Hematopoietic multipotent progenitor cell treated with erythropoietin and hydrocortisone succinate and interleukin-3 and kit ligand, for 8 days (in vitro differentiated cells): ENCODE measurements around the gene PUDP.

Source experiments
- DNase-seq: peaks from one replicate; pipeline ENCODE4 v3.0.0-alpha.2; 2015

PUDP gene

DNA sequence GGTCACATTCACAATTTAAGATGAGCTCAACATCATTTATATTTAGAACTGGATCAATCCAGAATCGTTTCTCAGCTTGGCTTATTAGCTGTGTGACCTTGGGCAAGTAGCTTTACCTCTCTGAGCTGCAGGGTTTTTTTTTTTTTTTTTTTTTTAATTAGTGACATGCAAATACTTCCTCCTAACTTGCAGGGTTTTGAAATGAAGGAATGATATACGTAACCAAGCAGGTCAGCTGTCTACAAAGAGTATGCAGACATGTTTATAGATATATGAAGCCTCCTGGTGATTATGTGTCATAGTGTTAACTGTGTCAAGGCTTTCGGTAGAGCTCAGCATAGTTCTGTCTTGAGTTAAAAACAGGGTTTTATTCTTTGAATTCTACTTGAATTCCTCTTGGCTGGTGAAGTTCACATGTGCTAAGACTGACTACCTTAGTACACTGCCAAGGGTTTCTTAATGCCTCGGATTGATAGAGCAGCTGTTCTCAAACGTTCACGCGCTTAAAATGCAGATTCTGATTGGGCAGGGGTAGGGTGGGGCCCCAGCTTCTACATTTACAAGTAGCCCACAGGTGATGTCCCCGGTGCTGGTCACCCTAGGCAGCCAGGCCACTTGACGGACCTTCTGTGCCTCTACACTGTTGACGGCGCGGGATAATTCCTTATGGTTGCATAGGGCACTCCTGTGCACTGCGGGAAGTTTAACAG, 1.1 kb downstream of the PUDP start:
- DNase-seq, result peak; percentile 54

DNA sequence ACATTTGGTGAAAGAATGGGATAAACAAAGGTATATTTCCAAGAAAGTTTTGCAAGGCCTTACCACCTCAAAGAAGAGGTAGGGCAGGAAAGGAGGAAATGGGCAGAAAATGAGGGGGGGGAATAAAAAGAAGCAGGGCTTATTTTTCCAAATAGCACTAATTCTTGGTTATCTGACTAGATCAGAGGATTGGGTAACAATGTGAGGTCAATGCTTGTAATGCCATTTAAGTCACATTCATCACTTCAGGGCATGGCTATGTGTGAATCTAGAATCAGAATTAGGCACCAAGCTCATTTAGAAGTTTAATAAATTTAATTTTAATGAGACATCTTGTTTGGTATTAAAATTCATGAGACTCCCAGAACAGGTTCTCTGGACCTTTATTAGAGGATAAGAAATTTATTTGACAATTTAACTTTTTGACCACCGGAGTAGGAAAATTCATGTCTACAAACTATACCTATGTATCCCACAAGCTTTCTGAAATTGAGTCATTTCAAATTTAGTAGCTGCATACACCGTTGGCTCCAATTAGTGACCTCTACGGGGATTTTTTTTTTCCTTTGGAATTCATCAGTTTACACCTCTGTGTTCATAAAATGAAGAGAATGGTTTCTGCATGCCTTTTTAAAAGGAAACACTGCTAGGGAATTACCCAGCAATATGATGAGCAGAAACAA, 1.8 kb downstream of the PUDP start:
- peak; percentile 13 for DNase-seq

DNA sequence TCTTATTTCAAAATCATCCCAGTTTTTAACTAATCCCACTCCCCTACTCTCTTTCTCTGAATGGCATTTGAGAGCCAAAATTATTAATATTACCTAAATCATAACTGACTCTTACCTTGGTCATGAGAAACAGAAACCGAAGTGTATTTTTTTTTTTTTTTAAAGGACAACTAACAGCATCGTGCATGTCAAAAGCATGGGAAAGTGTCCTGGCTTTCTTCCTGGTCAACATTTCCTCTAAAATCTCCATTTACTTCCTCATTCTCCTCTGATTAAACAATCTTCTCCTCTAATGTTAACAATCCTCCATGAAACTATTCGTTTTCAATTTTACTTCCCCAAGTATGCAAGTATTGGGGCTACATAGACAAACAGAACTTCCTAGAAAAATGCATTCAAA, 2.5 kb downstream of the PUDP start:
- no peak for DNase-seq

DNA sequence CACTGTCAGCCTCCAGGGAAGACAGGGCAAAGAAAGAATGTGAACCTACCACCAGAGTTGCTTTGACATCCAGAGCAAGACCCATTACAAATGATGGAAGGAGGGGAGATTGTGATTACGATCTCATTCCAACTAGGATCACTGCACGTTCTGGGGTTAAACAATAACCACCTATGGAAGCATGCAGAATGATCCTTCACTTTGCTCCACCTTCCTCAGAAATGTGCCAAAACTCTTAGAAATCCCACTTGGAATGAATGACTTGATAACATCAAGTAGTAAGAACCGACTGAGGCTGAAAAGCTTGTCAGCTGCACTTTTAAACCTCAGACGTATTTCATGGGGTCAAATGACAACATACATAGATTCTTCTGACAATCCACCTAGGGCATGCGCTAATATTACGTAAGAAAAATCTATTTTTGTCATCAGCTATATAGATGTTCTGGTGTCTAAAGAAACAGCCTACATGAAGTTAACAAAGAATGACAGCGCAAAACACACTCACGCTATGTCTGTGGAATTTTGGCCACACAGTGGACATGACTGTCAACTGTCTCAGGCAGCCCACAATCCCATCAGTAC, 3.9 kb downstream of the PUDP start:
- DNase-seq, result no peak

DNA sequence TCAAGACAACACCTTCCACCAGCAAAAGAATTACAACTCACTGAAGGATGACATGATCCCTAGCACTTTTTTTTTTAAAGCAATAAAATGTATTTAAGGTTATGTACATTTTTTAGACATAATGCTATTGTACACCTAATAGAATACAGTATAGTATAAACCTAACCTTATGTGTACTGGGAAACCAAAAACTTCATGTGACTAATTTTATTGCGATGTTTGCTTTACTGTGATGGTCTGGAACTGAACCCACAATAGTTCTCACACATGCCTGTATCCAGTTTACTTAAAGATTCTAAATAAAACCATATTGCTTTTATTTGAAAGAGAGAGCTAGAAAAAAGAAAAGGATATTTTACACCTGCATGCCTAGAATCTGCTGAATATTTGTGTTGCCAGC, 4.9 kb downstream of the PUDP start:
- no peak for DNase-seq

DNA sequence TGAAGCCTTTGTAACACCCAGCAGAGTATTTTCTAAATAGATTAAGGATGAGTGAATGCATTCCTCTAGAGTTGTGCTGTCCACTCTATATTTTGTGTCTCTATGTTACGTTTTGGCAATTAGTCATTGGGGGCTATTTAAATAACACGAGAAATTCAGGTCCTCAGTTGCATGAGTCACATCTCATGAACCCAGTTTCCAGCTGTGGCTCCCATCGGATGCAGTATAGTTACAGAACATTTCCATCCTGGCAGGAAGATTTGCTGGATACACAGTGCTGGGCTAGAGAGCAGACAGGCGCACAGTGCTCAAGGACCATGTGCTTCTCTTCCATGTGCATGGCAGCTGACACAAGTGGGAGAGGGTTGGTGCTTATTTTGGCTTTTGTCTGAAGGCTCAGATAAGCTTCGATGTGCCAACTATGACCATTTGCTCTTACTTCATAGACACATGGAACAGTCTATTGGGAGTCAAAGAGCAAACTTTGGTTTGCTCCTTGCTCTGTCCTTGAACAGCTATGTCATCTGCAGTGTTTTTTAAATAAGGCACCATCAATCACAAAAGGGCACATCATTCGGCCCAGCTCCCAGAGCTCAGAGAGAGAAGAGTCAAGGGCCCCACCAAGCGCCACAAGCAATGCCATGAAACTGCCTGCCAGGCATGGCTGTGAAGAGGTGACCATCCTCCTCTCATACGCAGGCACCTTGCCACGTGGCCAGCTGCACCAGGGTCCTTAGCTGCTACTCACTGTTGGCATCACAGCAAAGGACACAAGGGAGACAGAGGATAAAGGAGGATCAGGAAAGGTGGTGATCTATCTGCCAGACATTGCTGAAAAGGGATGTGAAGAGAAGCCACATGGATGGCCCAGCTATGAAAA, 8.5 kb downstream of the PUDP start:
- DNase-seq, result no peak

DNA sequence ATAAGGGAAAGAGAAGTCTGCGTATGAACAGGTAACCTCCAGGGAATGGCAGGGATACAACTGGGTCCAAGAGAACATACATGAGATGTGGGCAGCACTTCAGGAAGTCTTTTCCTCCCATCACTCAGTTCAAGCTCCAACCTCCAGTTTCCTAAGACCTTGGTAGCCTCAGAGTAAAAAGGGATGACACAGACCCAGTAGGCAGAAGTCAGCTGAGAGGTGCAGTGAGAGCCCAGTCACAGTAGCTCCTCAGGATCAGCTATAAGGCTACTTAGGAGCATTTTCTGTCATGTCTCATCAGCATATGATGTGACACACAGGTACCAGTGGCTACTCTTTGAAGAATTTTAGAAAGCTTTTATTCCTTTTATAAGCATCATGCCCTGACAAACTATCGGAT, 13.0 kb downstream of the PUDP start:
- no peak for DNase-seq

DNA sequence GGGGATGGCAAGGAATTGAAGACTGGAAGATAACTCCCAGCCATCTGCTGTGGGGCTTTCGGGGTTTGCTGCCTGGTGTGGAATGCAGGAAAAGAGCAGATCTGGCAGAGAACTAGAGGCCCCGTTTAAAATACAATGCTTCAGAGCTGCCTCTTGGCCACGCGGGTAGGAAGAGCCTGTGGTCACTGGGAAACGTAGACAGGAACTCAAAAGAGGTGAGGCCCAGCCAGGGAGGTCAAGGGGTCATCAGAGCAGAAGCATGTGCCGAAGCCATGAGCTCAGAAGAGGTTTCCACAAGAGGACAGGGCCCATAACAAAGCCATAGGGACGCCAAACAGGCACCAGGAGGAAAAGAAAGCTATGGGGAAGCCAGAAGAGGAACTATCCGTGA, 14.9 kb downstream of the PUDP start:
- DNase-seq, result no peak

DNA sequence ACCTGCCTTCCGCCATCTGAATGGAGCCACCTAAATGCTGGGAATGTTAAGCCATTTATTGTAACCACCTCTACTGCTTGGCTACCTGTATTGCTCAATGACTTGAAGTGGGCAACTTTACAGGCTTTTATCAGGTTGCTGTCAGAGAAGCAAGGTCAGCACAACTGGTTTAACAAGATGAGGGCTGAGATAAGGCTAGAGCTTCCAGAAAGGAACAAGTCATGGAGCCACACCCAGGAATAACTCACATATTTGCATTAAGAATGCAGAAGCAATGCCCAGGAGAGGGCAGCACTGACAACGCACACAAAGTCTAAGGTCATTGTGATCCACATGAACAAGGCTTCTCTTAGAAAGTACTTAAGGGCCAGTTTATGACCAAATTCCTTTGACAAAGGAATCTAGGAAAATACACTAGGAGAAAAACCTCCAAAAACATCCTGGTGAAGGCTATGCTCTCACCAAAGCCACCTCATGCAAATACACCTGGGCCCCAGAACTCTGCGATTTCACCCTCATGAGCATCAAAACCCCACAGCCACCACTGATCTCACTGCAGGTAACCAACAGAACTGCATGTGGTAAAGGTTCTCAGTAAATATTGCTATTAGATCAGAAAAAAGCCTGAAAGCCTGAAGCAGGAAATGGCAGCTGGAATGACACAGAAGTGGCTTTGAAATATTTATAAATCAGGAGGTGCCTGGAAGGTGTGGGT, 15.5 kb downstream of the PUDP start:
- DNase-seq, result peak; percentile 70

DNA sequence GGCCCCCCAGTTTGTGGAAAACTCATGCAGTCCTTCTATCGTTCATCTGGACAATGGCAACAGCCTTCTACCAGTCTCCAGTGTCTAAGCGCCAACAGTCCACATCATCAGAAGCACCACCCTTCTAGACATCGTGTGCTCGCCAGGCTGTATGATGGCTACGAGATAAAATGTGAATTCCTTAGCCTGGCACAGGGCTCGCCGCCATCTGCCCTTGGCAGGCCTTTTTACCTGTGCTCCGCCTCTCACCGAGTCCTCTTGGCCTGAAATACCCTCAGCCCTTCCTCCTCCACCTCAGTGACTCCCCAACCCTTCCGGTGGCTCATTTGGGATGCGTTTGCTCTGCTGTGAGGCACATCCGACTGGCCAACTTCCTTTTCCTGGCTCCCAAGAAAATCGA, 16.3 kb downstream of the PUDP start:
- DNase-seq, result no peak

DNA sequence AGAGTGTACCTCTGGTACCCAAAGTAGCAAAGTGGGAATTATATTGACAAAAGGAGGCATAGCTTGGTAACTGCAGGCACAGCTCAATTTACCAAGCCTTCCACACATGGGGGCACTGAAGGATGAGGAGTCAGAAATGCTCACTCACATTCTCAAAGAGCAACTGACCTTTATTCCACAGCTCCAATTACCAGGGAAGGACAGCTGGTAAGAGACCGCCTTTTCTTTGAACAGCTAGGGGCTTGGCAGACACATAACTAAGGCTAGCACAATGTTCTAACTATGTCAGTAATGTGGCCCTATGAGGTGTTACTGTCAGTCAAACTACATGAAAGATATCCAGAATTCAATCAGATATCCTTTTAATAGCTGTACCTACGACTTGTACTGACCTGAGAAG, 20.9 kb downstream of the PUDP start:
- DNase-seq, result no peak

DNA sequence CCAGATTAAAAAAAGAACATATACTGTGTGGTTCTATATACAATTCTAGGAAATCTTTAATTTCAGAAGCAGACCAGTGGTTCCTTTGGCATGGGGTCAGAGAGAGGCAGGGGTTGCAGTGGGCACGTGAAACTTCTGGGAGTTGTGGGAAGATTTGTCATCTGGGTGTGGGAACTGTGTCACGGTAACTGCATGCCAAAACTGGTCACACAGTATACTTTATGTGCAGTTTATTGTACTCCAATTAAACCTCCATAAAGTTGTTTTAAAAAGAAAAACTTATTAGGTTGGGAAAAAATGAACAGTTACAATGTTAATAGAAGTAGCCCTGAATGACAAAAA, 27.1 kb downstream of the PUDP start:
- no peak for DNase-seq

DNA sequence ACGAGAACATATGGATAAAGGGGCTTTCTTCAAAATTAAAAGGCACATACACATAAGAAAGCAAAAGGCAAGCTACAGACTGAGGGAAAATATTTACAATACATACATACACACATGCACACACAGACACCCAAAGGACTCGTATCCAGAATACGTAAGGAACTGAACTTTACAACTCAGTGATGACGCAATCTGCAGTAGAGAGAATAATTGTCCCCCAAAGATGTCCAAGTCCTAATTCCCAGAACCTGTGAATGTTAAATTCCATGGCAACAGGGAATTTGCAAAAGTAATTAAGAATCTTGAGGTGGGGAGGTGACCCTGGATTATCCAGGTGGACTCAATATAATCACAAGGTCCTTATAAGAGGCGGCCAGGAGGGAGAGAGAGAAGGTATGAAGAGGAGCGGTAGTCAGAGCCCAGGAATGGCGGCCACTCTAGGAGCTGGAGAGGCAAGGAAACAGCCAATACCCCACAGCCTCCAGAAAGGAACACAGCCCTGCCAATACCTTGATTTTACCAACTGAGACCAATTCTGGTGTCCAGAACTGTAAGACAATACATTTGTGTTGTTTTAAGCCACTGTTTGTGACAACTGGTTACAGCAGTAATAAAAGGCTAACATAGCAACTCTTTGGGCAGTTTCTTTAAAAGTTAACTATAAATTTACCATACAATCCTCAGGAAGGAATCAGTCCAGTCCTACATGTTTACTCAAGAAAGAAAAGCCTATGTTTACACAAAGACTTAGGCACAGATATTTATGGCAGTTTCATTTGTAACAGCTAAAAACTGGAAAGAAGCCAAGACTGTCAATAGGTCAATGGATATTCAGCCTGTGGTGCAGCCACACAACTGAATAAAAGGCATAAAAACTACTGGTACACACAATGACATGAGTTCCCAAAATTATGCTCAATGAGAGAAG, 27.7 kb downstream of the PUDP start:
- DNase-seq, result no peak

DNA sequence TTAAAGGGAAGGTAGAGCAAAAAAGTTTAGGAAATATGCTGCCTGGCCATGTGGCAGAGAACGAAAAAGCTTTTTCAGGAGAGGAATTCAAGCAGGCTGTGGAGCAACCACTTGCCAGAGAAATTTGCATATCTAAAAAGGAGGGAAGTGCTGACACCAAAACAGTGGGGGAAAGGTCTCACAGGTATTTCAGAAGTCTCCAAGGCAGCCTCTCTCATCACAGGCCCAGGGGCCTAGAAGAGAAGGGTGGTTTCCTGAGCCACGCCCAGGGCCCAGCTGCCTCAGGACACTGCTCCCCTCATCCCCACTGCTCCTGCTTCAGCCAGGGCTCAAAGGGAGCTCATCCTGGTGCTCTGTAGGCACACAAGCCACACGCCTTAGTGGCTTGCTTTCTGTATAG, 30.4 kb downstream of the PUDP start:
- no peak for DNase-seq

DNA sequence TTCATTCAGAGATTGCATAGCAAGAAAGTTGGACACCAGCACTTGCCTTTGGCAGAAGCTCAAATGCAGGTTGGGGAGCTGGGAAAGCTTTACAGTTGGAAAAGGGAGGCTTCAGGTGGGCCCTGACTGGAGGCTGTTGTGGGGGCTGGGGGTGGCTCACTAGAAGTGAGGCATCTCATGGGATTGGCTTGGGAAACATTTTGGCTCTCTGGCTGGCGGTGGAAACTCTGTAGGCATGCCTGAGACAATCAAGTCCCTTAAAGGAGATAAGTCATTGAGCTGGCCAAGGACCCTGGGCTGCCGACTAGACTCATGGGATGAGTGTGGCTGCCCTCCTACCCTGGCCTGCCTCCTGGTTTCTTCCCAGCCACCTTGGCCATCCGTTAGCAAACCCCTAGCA, 31.9 kb downstream of the PUDP start:
- DNase-seq, result no peak

DNA sequence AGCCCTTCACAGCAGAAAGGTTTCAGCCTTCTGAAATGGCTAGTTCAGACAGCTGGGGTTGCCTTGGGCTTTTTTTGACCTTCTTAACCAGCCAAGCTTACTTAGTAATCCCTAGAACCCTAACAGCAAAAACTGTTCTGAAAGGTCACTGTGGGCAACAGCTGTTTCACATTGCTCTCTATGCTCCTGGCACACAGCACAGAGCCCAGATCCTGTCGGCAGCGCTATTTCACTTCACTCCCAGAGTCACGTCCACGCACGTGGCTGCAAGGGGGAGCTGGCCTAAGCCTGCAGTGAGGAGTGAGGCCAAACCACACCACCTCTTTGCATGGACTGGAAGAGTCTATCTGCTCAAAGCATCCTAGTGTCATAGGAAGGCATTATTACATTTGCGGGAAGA, 32.4 kb downstream of the PUDP start:
- no peak for DNase-seq

DNA sequence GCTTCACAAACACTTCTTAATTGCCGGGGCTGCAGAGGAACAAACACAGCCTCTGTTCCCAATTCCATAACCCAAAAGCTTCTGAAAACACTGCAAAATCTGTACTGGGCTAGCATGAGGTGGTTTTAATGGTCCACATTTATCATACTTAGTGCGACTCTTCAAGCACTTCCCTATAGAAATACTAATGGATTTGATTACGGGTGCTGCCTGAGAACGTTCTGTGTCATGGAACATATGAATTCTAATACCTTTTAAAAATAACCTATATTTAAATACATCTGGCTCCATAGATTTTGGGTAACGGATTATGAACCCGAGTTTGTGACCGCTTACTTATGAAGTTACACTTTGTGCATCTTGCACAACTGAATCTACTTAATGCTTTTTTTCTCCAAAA, 35.9 kb downstream of the PUDP start:
- no peak for DNase-seq

DNA sequence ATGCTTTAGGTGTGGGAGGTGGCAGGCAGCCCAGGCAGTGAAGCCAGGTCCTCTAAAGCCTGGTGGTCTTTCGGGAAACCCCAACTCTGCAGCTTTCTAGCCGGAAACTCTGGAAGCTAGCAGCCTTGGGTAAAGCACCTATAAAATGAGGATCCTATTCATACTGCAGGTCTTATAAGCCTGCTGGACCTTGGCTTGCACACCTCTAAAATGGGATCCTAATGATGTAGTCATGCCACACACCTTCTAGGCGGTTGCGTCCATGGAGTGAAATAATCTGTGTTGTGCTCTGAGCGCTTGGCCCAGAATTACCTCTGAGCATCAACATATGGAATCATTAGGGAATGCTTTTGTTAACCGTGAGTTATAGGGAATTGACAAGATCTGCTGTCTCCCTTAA, 36.4 kb downstream of the PUDP start:
- DNase-seq, result no peak

DNA sequence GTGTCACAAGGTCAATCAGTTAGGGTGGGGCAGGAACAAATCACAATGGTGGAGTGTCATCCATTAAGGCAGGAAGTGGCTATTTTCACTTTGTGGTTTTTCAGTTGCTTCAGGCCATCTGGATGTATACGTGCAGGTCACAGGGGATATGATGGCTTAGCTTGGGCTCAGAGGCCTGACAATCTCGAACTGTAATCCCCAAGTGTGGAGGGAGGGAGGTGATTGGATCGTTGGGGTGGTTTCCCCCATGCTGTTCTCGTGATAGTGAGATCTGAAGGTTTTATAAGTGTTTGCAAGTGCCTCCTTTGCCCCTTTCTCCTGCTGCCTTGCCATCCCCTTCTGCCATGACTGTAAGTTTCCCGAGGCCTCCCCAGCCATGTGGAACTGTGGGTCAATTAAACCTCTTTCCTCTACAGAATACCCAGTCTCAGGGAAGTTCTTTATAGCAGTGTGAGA, 37.1 kb downstream of the PUDP start:
- peak; percentile 32 for DNase-seq

DNA sequence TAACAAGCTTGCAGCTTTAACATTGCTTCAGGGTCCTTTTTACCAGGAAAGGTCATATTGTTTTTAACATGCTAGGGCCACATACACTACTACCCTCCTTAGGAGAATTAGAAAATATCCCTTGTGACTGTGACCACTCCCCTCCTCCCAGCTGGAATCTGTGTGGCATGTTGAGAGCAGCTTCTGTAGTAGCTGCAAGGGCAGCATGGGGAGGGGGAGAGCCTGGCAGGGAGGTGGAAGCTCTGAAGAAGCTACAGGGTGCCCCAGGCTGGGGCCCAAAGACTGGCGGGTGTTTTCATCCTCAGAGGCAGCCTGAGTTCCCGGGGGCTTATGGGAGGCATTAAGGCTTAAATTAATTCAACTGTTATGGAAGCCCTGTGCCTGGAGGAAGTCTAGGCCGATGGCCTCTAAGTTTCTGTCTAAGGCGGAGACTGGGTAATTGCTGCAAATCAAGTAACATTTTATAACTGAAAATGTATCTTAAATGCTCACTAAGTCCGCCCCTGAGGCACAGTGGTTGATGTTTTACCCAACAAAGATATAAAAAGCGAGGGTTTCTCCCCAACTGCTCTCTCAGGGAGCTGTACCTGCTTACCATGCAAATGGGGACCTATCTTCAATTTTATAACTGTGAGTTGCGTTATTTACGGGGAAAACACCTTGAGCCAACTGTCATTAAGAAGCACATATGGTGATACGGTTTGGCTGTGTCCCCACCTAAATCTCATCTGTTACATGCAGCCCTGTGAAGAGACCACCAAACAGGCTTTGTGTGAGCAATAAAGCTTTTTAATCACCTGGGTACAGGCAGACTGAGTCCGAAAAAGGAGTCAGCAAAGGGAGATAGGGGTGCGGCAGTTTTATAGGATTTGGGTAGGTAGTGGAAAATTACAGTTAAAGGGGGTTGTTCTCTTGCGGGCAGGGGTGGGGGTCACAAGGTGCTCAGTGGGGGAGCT, 37.8 kb downstream of the PUDP start:
- no peak for DNase-seq
